GM18505 (cell line): Measurements from ENCODE around the gene LCN1.

Source experiments
- ATAC-seq: cut with Tn5 transposase; IDR thresholded peaks from one replicate; pipeline ENCODE4 v1.9.1; 2021; ENCODE audit not compliant: unreplicated experiment
- POLR2A ChIP-seq: IDR thresholded peaks from 4 replicates; pipeline ENCODE4 v1.6.1; 2011; ENCODE audit warnings: borderline replicate concordance; ENCODE audit not compliant: insufficient read depth, insufficient read length; ENCODE audit errors: extremely low read depth

Gene LCN1

DNA sequence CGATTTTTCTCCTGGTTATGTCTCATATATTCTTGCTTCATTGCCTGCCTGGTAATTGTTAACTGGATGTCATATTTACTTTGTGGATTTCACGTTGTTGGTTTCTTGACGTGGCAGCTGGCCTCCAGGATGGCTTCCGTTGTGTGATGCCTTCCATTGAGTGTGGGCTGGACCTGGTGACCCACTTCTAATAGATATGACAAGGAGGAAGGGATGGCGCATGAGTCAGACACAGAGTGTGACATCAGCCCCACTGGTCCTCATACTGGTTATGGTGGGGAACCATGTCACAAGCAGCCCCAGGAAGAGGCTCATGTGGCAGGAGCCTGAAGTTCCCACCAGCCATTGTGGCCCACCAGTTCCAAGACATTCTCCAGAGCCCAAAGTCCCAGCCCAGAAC, 34.0 kb downstream of the LCN1 start:
- ATAC-seq = no peak
- TF ChIP-seq POLR2A = no peak

- ATAC-seq = no peak
- TF ChIP-seq POLR2A = no peak
Measured at GRCh38 chr9:135555910-135556309, 34.7 kb downstream of the LCN1 start.

GRCh38 chr9:135559606-135560005, 38.4 kb downstream of the LCN1 start:
- ATAC-seq = no peak

DNA sequence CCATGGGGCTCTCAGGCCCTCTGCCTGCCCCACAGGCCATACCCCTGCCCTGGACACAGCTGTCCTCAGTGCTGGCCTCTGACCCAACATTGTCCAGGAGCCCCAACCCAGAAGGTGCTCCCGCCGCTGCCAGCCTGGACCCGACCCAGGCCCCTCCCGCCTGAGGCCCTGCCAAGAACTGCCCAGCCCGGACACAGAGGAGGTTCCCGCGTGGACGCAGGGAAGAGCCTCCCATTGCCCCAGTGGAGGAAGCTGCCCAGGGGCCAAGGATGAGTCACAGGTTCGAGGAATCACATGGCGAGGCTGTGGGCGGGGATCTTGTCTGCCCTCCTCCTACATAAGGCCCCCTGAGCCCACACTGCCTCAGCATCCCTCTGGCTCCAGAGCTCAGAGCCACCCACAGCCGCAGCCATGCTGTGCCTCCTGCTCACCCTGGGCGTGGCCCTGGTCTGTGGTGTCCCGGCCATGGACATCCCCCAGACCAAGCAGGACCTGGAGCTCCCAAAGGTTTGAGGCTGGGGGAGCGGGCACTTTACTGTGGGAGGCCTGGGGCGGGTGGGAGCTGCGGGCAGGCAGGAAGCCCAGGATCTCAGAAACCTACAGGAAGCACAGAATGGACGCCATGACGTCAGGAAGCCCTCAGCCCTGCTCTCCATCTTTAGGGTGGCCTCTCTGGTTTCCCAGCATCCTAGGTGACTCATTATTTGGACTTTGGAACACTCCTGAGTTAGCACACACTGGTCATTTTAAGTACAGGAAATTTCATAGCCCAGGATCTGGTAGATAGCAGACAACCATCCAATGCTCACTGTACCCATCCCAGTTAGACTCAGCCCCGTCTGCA, 40.4 kb downstream of the LCN1 start, which contains the start of gene PAEP:
PAEP (plus strand) TSS at position 366 of the 844 bp plus-strand sequence.
- ATAC-seq = no peak
- no peak for TF ChIP-seq POLR2A

More at GRCh38 chr9:135559606-135560005, 38.4 kb downstream of the LCN1 start:
- no peak for TF ChIP-seq POLR2A

- no peak for TF ChIP-seq POLR2A
- no peak for ATAC-seq
Measured at GRCh38 chr9:135562235-135562745, 41.0 kb downstream of the LCN1 start.

DNA sequence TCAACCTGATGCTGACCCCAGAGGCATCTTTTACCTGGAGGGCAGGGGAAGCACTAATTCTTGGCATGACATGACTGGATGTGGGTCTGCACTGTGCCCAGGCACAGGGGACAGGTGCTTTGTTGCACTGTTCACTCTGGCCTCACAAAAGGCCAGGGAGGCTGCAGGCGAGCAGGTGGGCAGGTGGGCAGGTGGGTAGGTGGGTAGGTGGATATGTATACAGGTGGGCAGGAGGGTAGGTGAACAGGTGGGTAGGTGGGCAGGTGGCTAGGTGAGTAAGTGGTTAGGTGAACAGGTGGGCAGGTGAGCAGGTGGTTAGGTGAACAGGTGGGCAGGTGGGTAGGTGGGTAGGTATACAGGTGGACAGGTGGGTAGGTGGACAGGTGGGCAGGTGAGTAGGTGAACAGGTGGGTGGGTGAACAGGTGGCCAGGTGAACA, 41.8 kb downstream of the LCN1 start:
- no peak for ATAC-seq

DNA sequence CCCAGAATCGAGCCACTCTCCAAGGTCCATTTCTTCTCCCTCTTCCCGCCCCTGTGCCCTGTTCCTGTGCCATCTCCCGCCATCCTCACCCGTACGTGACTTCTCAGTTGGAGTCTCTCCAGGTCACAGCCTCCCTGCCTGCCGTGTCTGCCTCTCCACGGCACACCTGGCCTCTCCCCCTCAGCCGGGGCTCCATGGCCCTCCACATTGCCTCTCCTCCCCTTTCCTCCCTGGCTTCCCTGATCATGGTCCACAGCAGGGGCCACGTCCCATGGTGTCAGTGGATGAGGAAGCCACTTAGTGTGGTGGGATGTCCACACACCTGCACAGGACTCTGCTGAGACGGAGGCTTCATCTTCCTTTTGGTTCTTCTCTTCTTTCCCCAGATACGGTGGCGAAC, 42.6 kb downstream of the LCN1 start:
- ATAC-seq = no peak

More for the DNA sequence above, 41.8 kb downstream of the LCN1 start:
- TF ChIP-seq POLR2A = no peak

GRCh38 chr9:135565141-135565628, 43.9 kb downstream of the LCN1 start:
- TF ChIP-seq POLR2A = no peak
- ATAC-seq = no peak

More for the DNA sequence above, 42.6 kb downstream of the LCN1 start:
- no peak for TF ChIP-seq POLR2A

DNA sequence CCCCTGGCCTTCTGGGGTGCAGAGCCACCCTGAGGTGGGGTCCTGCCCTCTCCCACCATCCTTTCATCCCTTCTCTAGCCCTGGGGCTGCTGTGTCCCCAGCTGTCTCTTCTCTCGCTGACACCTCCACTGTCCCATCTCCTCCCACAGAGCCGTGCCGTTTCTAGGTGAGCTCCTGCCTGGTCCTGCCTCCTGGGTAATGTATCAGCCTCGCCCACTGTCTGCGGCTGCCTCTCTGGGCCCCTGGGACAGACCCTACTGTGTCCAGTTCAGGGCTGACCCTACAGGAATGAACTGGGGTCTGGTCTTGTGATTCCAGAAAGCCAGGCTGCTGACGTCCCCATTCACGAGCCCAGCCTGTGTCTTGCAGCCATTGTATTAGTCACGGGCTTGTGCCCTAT, 44.4 kb downstream of the LCN1 start:
- TF ChIP-seq POLR2A = no peak
- ATAC-seq = no peak

DNA sequence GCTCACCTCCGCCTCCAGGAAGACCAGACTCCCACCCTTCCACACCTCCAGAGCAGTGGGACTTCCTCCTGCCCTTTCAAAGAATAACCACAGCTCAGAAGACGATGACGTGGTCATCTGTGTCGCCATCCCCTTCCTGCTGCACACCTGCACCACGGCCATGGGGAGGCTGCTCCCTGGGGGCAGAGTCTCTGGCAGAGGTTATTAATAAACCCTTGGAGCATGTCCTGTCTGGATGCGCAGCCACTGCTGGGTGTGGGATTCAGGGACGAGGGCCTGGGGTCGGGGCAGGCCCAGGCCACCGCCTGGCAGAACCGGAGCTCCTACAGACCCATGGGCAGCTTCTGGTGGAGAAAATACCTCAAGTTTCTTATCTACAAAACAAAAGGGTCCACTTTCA, 45.3 kb downstream of the LCN1 start:
- ATAC-seq = no peak
- no peak for TF ChIP-seq POLR2A

- no peak for ATAC-seq
- no peak for TF ChIP-seq POLR2A
Measured at GRCh38 chr9:135567311-135567710, 46.1 kb downstream of the LCN1 start.

DNA sequence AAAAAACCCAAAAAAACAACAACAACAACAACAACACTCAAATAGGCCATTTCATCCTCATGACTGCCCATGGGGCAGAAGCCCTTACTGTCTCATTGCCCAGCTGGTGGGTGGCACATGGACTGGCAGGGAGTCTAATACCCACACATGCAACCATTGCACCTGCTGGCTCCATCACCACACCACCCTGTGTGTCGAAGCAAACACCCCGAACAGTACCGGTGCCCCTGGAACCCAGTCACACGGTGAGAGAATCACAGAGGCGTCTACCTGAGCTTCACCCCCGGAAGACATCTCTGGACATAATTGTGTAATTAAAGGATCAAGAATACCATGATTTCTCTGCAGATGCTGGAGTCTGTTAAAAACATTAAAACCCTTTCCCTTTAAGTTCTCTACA, 46.8 kb downstream of the LCN1 start:
- ATAC-seq = no peak
- TF ChIP-seq POLR2A = no peak

- TF ChIP-seq POLR2A = no peak
- no peak for ATAC-seq
Measured at GRCh38 chr9:135570456-135570855, 49.2 kb downstream of the LCN1 start.

DNA sequence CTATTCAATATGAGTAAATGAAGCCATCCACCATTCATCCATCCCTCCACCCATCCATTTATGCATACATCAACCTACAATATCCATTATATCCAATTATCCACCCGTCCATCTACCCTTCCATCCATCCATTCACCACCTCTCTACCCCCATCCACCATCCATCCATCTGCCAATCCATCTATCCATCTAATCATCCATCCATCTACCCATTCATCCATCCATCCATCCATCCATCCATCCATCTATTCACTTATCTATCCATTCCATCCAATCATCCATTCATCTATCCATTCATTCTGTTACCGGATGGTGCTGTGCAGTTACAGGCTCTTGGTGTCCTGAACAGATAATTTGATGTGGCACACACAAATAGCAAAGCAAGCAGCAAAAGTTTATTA, 51.0 kb downstream of the LCN1 start:
- ATAC-seq = no peak
- TF ChIP-seq POLR2A = no peak
